SK-N-SH (cell line): ENCODE results near the gene FKBP5. TPM values are rescaled to one million over a fixed set of nuclear protein-coding genes. Genes with fewer than 3 reads are reported as not detected.

Experiments used
- CTCF ChIA-PET: fragments of 300-600, 350-600 bp; formaldehyde crosslinking; extraction: SDS; loops from one replicate; lab custom pipeline; 2021; lab: Yijun Ruan, JAX
- POLR2A ChIA-PET: fragments of 350-600 bp; sonication (Branson Sonifier 250); formaldehyde crosslinking; extraction: SDS; loops from one replicate; lab custom pipeline; 2020; ENCODE audit warnings: antibody characterized with exemption, inconsistent platforms; lab: Yijun Ruan, JAX
- DNase-seq: peaks from one replicate; pipeline ENCODE4 v3.0.0; 2012
- H2AFZ ChIP-seq: fragments of 200-600 bp; sonication (generic); 2 replicates; pipeline ENCODE4 v1.8.1; 2016; ENCODE audit warnings: antibody characterized with exemption, mild to moderate bottlenecking, low read depth
- H3F3A ChIP-seq: fragments of 200-600 bp; sonication (generic); replicated peaks from 2 replicates; pipeline ENCODE3; 2016; ENCODE audit warnings: antibody characterized with exemption, mild to moderate bottlenecking; ENCODE audit not compliant: insufficient read depth
- H3K27ac ChIP-seq, 2 experiments: fragments of 200-500 bp in 1 of 2; fragments of 200-600 bp in 1 of 2; sonication (Bioruptor generic) in 1 of 2; sonication (generic), shearing (Covaris generic) in 1 of 2; 2 replicates each; pipeline versions ENCODE4 v1.5.1 to v1.6.1; 2014 to 2016; ENCODE audit warnings: low read depth in 2 of 2, inconsistent platforms in 1 of 2, low read length in 1 of 2, mild to moderate bottlenecking in 1 of 2, mixed read lengths in 1 of 2
- H3K27me3 ChIP-seq: fragments of 200-600 bp; sonication (generic), shearing (Covaris generic); 2 replicates; pipeline ENCODE4 v1.6.1; 2016; ENCODE audit warnings: mixed run types; ENCODE audit not compliant: insufficient read depth
- H3K36me3 ChIP-seq, 2 experiments: fragments of 200-500 bp in 1 of 2; fragments of 200-600 bp in 1 of 2; sonication (Bioruptor generic) in 1 of 2; sonication (generic) in 1 of 2; replicated peaks in 1 of 2; 2 replicates each; pipeline versions ENCODE3 to v1.5.1; 2014 to 2016; ENCODE audit warnings: low read length in 1 of 2, mild to moderate bottlenecking in 1 of 2; ENCODE audit not compliant: insufficient read depth in 2 of 2, control insufficient read depth in 1 of 2
- H3K4me1 ChIP-seq, 2 experiments: fragments of 200-500 bp in 1 of 2; fragments of 200-600 bp in 1 of 2; sonication (Bioruptor generic) in 1 of 2; sonication (generic), shearing (Covaris generic) in 1 of 2; 2 replicates each; pipeline versions ENCODE4 v1.5.1 to v1.6.1; 2014 to 2016; ENCODE audit warnings: low read depth in 1 of 2, low read length in 1 of 2, mixed run types in 1 of 2; ENCODE audit not compliant: insufficient read depth in 2 of 2, control insufficient read depth in 1 of 2
- H3K4me2 ChIP-seq: fragments of 200-600 bp; sonication (generic), shearing (Covaris generic); 2 replicates; pipeline ENCODE4 v1.6.1; 2017; ENCODE audit warnings: mixed run types
- H3K4me3 ChIP-seq, 2 experiments: fragments of 200-500 bp in 1 of 2; fragments of 200-600 bp in 1 of 2; sonication (Bioruptor generic) in 1 of 2; sonication (generic), shearing (Covaris generic) in 1 of 2; 2 replicates each; pipeline versions ENCODE4 v1.5.1 to v1.8.1; 2014 to 2016; ENCODE audit warnings: low read depth in 2 of 2, inconsistent platforms in 1 of 2, low read length in 1 of 2, mild to moderate bottlenecking in 1 of 2, mixed read lengths in 1 of 2, moderate library complexity in 1 of 2
- H3K79me2 ChIP-seq: fragments of 200-600 bp; sonication (generic); 2 replicates; pipeline ENCODE4 v1.8.1; 2017; ENCODE audit warnings: mild to moderate bottlenecking; ENCODE audit not compliant: insufficient read depth
- H3K9ac ChIP-seq: fragments of 200-600 bp; sonication (generic); 2 replicates; pipeline ENCODE4 v1.6.1; 2017; ENCODE audit warnings: mixed run types
- H3K9me2 ChIP-seq: fragments of 200-600 bp; sonication (generic); 2 replicates; pipeline ENCODE4 v1.6.1; 2017; ENCODE audit warnings: mixed run types
- H3K9me3 ChIP-seq: fragments of 200-600 bp; sonication (generic); 2 replicates; pipeline ENCODE4 v1.6.1; 2017; ENCODE audit warnings: mixed run types, mild to moderate bottlenecking, moderate library complexity
- H4K20me1 ChIP-seq: fragments of 200-600 bp; sonication (generic); 2 replicates; pipeline ENCODE4 v1.6.1; 2017; ENCODE audit warnings: mild to moderate bottlenecking, mixed run types; ENCODE audit not compliant: insufficient read depth
- EZH2phosphoT487 ChIP-seq: fragments of 200-600 bp; sonication (generic); IDR thresholded peaks from 2 replicates; pipeline ENCODE4 v1.6.1; 2017; ENCODE audit warnings: low read depth, mixed run types, mild to moderate bottlenecking, antibody characterized with exemption, moderate library complexity, borderline replicate concordance
- FOSL2 ChIP-seq: IDR thresholded peaks from 2 replicates; pipeline ENCODE4 v1.4.0; 2012; ENCODE audit warnings: low read depth, mild to moderate bottlenecking, moderate library complexity, borderline replicate concordance
- GABPA ChIP-seq: IDR thresholded peaks from 2 replicates; pipeline ENCODE4 v1.4.0; 2012; ENCODE audit warnings: low read depth, mild to moderate bottlenecking
- JUND ChIP-seq: IDR thresholded peaks from 2 replicates; pipeline ENCODE4 v1.4.0; 2012
- MEF2A ChIP-seq: IDR thresholded peaks from 2 replicates; pipeline ENCODE4 v1.4.0; 2012; ENCODE audit warnings: low read depth, borderline replicate concordance
- NFIC ChIP-seq: IDR thresholded peaks from 2 replicates; pipeline ENCODE4 v1.4.0; 2012; ENCODE audit warnings: borderline replicate concordance
- NRF1 ChIP-seq: IDR thresholded peaks from 2 replicates; pipeline ENCODE4 v1.6.1; 2012; ENCODE audit warnings: low read depth, mild to moderate bottlenecking, low read length
- PBX3 ChIP-seq: IDR thresholded peaks from 2 replicates; pipeline ENCODE4; 2012
- POLR2AphosphoS5 ChIP-seq: IDR thresholded peaks from 2 replicates; pipeline ENCODE4 v1.6.1; 2012; ENCODE audit warnings: low read depth, low read length
- REST ChIP-seq: IDR thresholded peaks from 2 replicates; pipeline ENCODE4 v1.6.1; 2012; ENCODE audit warnings: mild to moderate bottlenecking, low read depth, low read length, moderate library complexity
- RFX5 ChIP-seq: IDR thresholded peaks from 2 replicates; pipeline ENCODE4 v1.6.1; 2012; ENCODE audit warnings: mild to moderate bottlenecking, improper control_type of control experiment, low read length
- TAF1 ChIP-seq: IDR thresholded peaks from 2 replicates; pipeline ENCODE4 v1.6.1; 2012; ENCODE audit warnings: low read depth, mild to moderate bottlenecking, low read length, moderate library complexity, borderline replicate concordance
- TCF12 ChIP-seq: IDR thresholded peaks from 2 replicates; pipeline ENCODE4 v1.4.0; 2012
- USF1 ChIP-seq: IDR thresholded peaks from 2 replicates; pipeline ENCODE4 v1.4.0; 2012; ENCODE audit warnings: low read depth, borderline replicate concordance
- USF2 ChIP-seq: fragments of 150-350 bp; IDR thresholded peaks from 2 replicates; pipeline ENCODE4 v1.6.1; 2017; ENCODE audit warnings: antibody characterized with exemption, low read length, low read depth, borderline replicate concordance
- WGBS: methylation state at CpG from one replicate; pipeline ENCODE4 v1.1.6; 2017; ENCODE audit warnings: low lambda C conversion rate; 5-methylcytosine and 5-hydroxymethylcytosine counted together
- polyA plus RNA-seq, 3 experiments: library from polyadenylated mRNA; depleted of rRNA; stranded (reverse); fragments of >200 nt; gene quantifications; 2 replicates each; pipeline ENCODE4 v1.2.3, GENCODE V29; 2012
- TF ChIP-seq, protein P1 (sequence below): fragments of 200-600 bp; sonication (generic); IDR thresholded peaks from 2 replicates; pipeline ENCODE4 v1.6.1; 2017; ENCODE audit warnings: antibody characterized with exemption, mild to moderate bottlenecking, moderate library complexity

FKBP5 gene
- polyA plus RNA-seq, 1 of the 3 experiments (the other 2 are of a cell fraction), result 5.1 TPM

DNA sequence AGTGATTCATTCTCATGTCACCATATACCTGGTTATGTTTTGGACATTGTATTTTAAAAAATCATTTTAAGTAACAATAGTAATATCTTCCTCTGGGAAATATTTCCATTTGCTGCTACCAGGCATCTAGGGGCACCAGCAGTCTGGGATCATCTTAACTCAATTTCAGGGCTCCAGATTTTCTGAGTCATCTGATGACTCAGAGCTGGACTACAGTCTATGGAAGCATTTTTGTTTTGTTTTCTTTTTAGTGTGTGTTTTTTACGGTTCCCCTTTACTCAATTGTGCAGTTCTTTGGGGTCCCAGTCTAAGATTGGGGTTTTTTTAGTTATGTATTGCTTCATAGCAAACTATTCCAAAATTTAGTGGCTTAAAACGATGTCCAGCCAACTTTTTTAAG, 5.7 kb upstream of the FKBP5 start:
- no peaks in the 10 kb centered on the region for H3K79me2 ChIP-seq
- no peak overlapping the region for H3K27ac ChIP-seq
- H3F3A ChIP-seq, result peaks cover 6% of the 10 kb centered on the region
- 0 out of 2 replicates have a peak, but pooled peaks cover 5% of the 10 kb centered on the region for H3K9me3 ChIP-seq
- H4K20me1 ChIP-seq, result no peaks in the 10 kb centered on the region
- no peak overlapping the region for H3K9ac ChIP-seq
- H3K27me3 ChIP-seq, result no peaks in the 10 kb centered on the region
- no peaks in the 10 kb centered on the region for H3K9me2 ChIP-seq
- no peaks in the 10 kb centered on the region for H3K36me3 ChIP-seq
- TF ChIP-seq PBX3 (no peak), FOSL2 (peak; percentile 27; the same call in 1 of the 2 replicates), JUND (0 out of 2 replicates have a peak, but pooled peaks have one; percentile 13), EZH2phosphoT487 (no peak), TAF1 (no peak), NRF1 (no peak)
- CTCF ChIA-PET, result no interaction called here
- POLR2A ChIA-PET, result no interaction called here
- no peak overlapping the region for H2AFZ ChIP-seq
- H3K4me2 ChIP-seq, result no peak overlapping the region
- no peaks in the 10 kb centered on the region for H3K4me1 ChIP-seq
- WGBS, result 43% methylated on average over 2 of the region's 2 CpGs
- no peak overlapping the region for H3K4me3 ChIP-seq
- DNase-seq, result no peak

DNA sequence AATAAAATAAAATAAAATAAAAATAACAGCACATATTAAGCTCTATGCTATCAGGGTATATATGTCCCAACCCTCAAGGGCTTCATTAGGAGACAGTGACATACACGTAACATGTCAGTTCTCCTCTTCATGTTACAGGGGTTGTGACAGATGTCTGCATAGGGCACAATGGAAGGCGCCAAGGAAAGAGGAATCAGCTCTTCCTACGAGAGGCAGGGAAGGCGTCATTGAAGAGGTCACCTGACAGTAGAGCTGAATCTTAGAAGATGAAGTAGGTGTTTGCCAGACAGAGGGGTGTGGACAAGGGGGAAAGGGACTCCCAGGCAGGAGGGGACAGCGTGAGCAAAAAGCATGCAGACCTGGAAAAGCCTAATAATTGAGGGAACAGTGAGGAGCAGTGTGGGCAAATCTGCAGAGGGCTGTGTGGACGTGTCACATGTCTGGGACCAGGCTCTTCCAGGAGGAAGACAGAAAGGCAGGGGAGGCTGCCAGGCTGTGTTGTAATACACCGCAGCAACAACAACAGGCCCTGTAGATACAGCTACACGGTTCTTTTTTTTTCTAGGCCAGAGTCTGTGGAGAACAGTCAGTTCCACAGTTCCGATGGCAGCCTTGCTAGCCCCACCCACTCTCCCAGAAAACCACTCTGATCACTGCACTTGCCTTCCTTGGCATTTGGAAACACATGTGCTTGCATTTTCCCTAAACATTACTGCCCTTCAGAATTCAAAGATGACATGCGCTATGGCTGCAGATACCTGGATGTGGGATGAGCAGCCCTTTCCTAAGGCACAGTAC, 2.5 kb upstream of the FKBP5 start:
- ChIA-PET POLR2A (interaction anchor here (0.5 kb wide), 1 partner anchor 16 kb away, joined by 3 read pairs; no protein-coding TSS in a partner anchor), CTCF (interaction anchor here (0.8 to 2.8 kb wide), 4 partner anchors 33 to 168 kb away, joined by 3 to 8 read pairs (median 4); no protein-coding TSS in a partner anchor)
- Histone ChIP-seq H4K20me1 (no peaks in the 10 kb centered on the region), H3K79me2 (peaks cover 5% of the 10 kb centered on the region; the same call in 1 of the 2 replicates), H3K27ac (no peak overlapping the region), H3K9me3 (peaks cover 5% of the 10 kb centered on the region; the same call in 1 of the 2 replicates), H3K9me2 (no peaks in the 10 kb centered on the region), H3K4me2 (no peak overlapping the region), H2AFZ (no peak overlapping the region), H3K27me3 (no peaks in the 10 kb centered on the region), H3K36me3 (no peaks in the 10 kb centered on the region), H3K4me3 (no peak overlapping the region), H3K9ac (no peak overlapping the region), H3F3A (peaks cover 6% of the 10 kb centered on the region), H3K4me1 (peaks cover 2 to 6% of the 10 kb centered on the region in 2 experiments; a peak in 3 of 4 replicates)
- WGBS, result 86% methylated on average over 9 of the region's 10 CpGs
- DNase-seq, result no peak
- no peak for TF ChIP-seq FOSL2
- no peak for TF ChIP-seq USF1
- no peak for TF ChIP-seq PBX3
- TF ChIP-seq USF2, result no peak
- TF ChIP-seq POLR2AphosphoS5, result no peak
- no peak for TF ChIP-seq NFIC
- TF ChIP-seq REST, result no peak
- TF ChIP-seq TCF12, result no peak
- TF ChIP-seq RFX5, result no peak
- TF ChIP-seq MEF2A, result no peak
- TF ChIP-seq, protein P1, sequence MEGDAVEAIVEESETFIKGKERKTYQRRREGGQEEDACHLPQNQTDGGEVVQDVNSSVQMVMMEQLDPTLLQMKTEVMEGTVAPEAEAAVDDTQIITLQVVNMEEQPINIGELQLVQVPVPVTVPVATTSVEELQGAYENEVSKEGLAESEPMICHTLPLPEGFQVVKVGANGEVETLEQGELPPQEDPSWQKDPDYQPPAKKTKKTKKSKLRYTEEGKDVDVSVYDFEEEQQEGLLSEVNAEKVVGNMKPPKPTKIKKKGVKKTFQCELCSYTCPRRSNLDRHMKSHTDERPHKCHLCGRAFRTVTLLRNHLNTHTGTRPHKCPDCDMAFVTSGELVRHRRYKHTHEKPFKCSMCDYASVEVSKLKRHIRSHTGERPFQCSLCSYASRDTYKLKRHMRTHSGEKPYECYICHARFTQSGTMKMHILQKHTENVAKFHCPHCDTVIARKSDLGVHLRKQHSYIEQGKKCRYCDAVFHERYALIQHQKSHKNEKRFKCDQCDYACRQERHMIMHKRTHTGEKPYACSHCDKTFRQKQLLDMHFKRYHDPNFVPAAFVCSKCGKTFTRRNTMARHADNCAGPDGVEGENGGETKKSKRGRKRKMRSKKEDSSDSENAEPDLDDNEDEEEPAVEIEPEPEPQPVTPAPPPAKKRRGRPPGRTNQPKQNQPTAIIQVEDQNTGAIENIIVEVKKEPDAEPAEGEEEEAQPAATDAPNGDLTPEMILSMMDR, result no peak
- TF ChIP-seq GABPA, result no peak
